NOMO-1 treated with dmso at 0.1 percent for 144 hours (cell line): ENCODE measurements around the gene CXCR6.

ENCODE experiments used
- DNase-seq: peaks from one replicate; lab custom pipeline; 2025; ENCODE audit not compliant: unreplicated experiment; lab: John Stamatoyannopoulos, UW

Gene CXCR6

GRCh38 chr3:45946875-45947274 is 3.6 kb downstream of the CXCR6 start:
- DNase-seq: no peak

GRCh38 chr3:45947361-45947760 is 4.1 kb downstream of the CXCR6 start:
- no peak for DNase-seq

- DNase-seq: no peak
These were observed 5.1 kb downstream of the CXCR6 start for GRCh38 chr3:45948311-45948781.

- DNase-seq: no peak
These were observed 5.6 kb downstream of the CXCR6 start for GRCh38 chr3:45948881-45949280.

- no peak for DNase-seq
These were observed 6.2 kb downstream of the CXCR6 start for GRCh38 chr3:45949432-45949831.

- DNase-seq: no peak
These were observed 6.9 kb downstream of the CXCR6 start for GRCh38 chr3:45950131-45950530.

GRCh38 chr3:45950686-45951600 is 7.7 kb downstream of the CXCR6 start:
- DNase-seq: no peak

- DNase-seq: no peak
These were observed 8.7 kb downstream of the CXCR6 start for GRCh38 chr3:45951946-45952345.

- no peak for DNase-seq
These were observed 9.2 kb downstream of the CXCR6 start for GRCh38 chr3:45952456-45952855.

- no peak for DNase-seq
These were observed 10.3 kb downstream of the CXCR6 start for GRCh38 chr3:45953536-45953935.

- DNase-seq: no peak
These were observed 11.0 kb downstream of the CXCR6 start for GRCh38 chr3:45954306-45954705.

- no peak for DNase-seq
These were observed 11.9 kb downstream of the CXCR6 start for GRCh38 chr3:45955017-45955647.

GRCh38 chr3:45955706-45956105 is 12.4 kb downstream of the CXCR6 start:
- no peak for DNase-seq

GRCh38 chr3:45957586-45957985 is 14.3 kb downstream of the CXCR6 start:
- no peak for DNase-seq

- no peak for DNase-seq
These were observed 15.1 kb downstream of the CXCR6 start for GRCh38 chr3:45958321-45958791.

- no peak for DNase-seq
These were observed 15.9 kb downstream of the CXCR6 start for GRCh38 chr3:45959201-45959600.

GRCh38 chr3:45960289-45960688 is 17.0 kb downstream of the CXCR6 start:
- DNase-seq: no peak

GRCh38 chr3:45962033-45962432 is 18.8 kb downstream of the CXCR6 start:
- no peak for DNase-seq

GRCh38 chr3:45964139-45964538 is 20.9 kb downstream of the CXCR6 start:
- no peak for DNase-seq

- DNase-seq: no peak
These were observed 22.0 kb downstream of the CXCR6 start for GRCh38 chr3:45965253-45965652.

- no peak for DNase-seq
These were observed 22.4 kb downstream of the CXCR6 start for GRCh38 chr3:45965653-45966052.

GRCh38 chr3:45966371-45966791 is 23.1 kb downstream of the CXCR6 start:
- no peak for DNase-seq
